GM18508 (cell line): ENCODE data around the gene HAO1.
"Not testable (repeated sequence)": the region's sequence is repeated elsewhere in the genome, so short reads cannot be mapped to it uniquely, and the experiment has no call there.

Experiments used
- ATAC-seq: cut with Tn5 transposase; IDR thresholded peaks from one replicate; pipeline ENCODE4 v1.9.1; 2021; ENCODE audit warnings: moderate number of reproducible peaks; ENCODE audit not compliant: insufficient read depth, unreplicated experiment

HAO1 gene

GRCh38 chr20:7859356-7859802 is 80.9 kb downstream of the HAO1 start:
- no peak for ATAC-seq

GRCh38 chr20:7858734-7859250 is 81.5 kb downstream of the HAO1 start:
- ATAC-seq = no peak

GRCh38 chr20:7856756-7857155 is 83.5 kb downstream of the HAO1 start:
- no peak for ATAC-seq

- ATAC-seq = no peak
Observed at GRCh38 chr20:7855545-7855944, 84.7 kb downstream of the HAO1 start.

- no peak for ATAC-seq
Observed at GRCh38 chr20:7853493-7853892, 86.8 kb downstream of the HAO1 start.

- no peak for ATAC-seq
Observed at GRCh38 chr20:7850775-7851490, 89.3 kb downstream of the HAO1 start.

GRCh38 chr20:7849675-7850074 is 90.6 kb downstream of the HAO1 start:
- ATAC-seq = no peak

- ATAC-seq = peak; percentile 82
Observed at GRCh38 chr20:7848351-7848750, 91.9 kb downstream of the HAO1 start.

GRCh38 chr20:7843613-7844012 is 96.6 kb downstream of the HAO1 start:
- no peak for ATAC-seq

- no peak for ATAC-seq
Observed at GRCh38 chr20:7841971-7842310, 98.3 kb downstream of the HAO1 start.

- ATAC-seq = no peak
Observed at GRCh38 chr20:7841291-7841970, 98.8 kb downstream of the HAO1 start.

GRCh38 chr20:7836076-7836475 is 104.2 kb downstream of the HAO1 start:
- ATAC-seq = no peak

GRCh38 chr20:7834441-7834840 is 105.8 kb downstream of the HAO1 start:
- not testable (repeated sequence) for ATAC-seq
